Ascending aorta (tissue), 2 donors: Measurements from ENCODE around the gene EME2. TPM values are rescaled to one million over a fixed set of nuclear protein-coding genes. Genes with fewer than 3 reads are reported as not detected.

Source experiments
- DNase-seq, 2 donors: peaks; one replicate each; pipeline ENCODE4 v3.0.0-alpha.2; 2019; ENCODE audit warnings: low spot score in 2 of 2
- H3K27ac ChIP-seq, 2 donors: fragments of 200-600 bp; sonication (generic); one replicate each; pipeline ENCODE4 v1.5.1; 2016 to 2017; ENCODE audit warnings: mild to moderate bottlenecking in 1 of 2
- H3K27me3 ChIP-seq: fragments of 200-600 bp; sonication (generic); one replicate; pipeline ENCODE4 v1.5.1; 2017
- H3K36me3 ChIP-seq, 2 donors: fragments of 200-600 bp; sonication (generic); one replicate each; pipeline ENCODE4 v1.5.1; 2016
- H3K4me1 ChIP-seq, 2 donors: fragments of 200-600 bp; sonication (generic); one replicate each; pipeline ENCODE4 v1.5.1; 2016 to 2017; ENCODE audit warnings: mild to moderate bottlenecking in 1 of 2
- H3K4me3 ChIP-seq, 2 donors: fragments of 200-600 bp; sonication (generic); one replicate each; pipeline ENCODE4 v1.5.1; 2016 to 2017; ENCODE audit warnings: mild to moderate bottlenecking in 1 of 2
- H3K9me3 ChIP-seq, 2 donors: fragments of 200-600 bp; sonication (generic); one replicate each; pipeline ENCODE4 v1.5.1; 2016
- CTCF ChIP-seq, 3 experiments: fragments of 200-600 bp in 2 of 3; fragments of 450-650 bp in 1 of 3; sonication (generic) in 2 of 3; IDR thresholded peaks; one replicate each; pipeline ENCODE4 v1.5.1; 2016 to 2019; ENCODE audit warnings: antibody characterized with exemption in 3 of 3, mild to moderate bottlenecking in 1 of 3, moderate library complexity in 1 of 3
- intact Hi-C: fragments of 100-400 bp; cut with DNase I; formaldehyde crosslinking; loops from one replicate; pipeline ENCODE4 v1.15.1; 2023
- total RNA-seq: library from RNA; depleted of rRNA; stranded (reverse); fragments of >200 nt; gene quantifications from one replicate; pipeline ENCODE4 v1.1.0, GENCODE V29; 2016

The EME2 gene
- total RNA-seq, 1 donor from 2014 or later = 25.3 TPM

GRCh38 chr16:1778200-1779179 is 5.9 kb downstream of the EME2 start:
- Histone ChIP-seq H3K4me1 (peaks cover 18 to 23% of the 10 kb centered on the region in 2 donors), H3K27me3 (no peaks in the 10 kb centered on the region), H3K27ac (no peak overlapping the region), H3K9me3 (no peaks in the 10 kb centered on the region), H3K4me3 (no peak overlapping the region), H3K36me3 (peaks cover 45 to 52% of the 10 kb centered on the region in 2 donors)
- TF ChIP-seq CTCF (IDR thresholded peaks at IDR 0.05) = no peak
- intact Hi-C loops = no loop called here
- DNase-seq = no peak

- intact Hi-C loops = no loop called here
- Histone ChIP-seq H3K4me1 (peaks cover 17 to 21% of the 10 kb centered on the region in 2 donors), H3K27ac (no peak overlapping the region)
Observed at GRCh38 chr16:1779234-1779701, 6.7 kb downstream of the EME2 start.

GRCh38 chr16:1779741-1780676 is 7.4 kb downstream of the EME2 start:
- Histone ChIP-seq H3K36me3 (peaks cover 45 to 52% of the 10 kb centered on the region in 2 donors), H3K4me1 (peaks cover 11 to 22% of the 10 kb centered on the region in 2 donors)
- intact Hi-C loops = loop anchor here (5.0 kb wide), 1 partner anchor 168 kb away; the partner anchor contains the start of genes CRAMP1 and IFT140

More at GRCh38 chr16:1779234-1779701, 6.7 kb downstream of the EME2 start:
- H3K9me3 ChIP-seq = no peaks in the 10 kb centered on the region
- peaks cover 45 to 52% of the 10 kb centered on the region in 2 donors for H3K36me3 ChIP-seq
- no peaks in the 10 kb centered on the region for H3K27me3 ChIP-seq
- no peak for DNase-seq
- TF ChIP-seq CTCF (IDR thresholded peaks at IDR 0.05) = no peak
- H3K4me3 ChIP-seq = no peak overlapping the region

GRCh38 chr16:1780677-1781072 is 8.1 kb downstream of the EME2 start:
- Histone ChIP-seq H3K4me3 (peak overlapping the region in 1 of 2 donors; percentile 84), H3K36me3 (peaks cover 44 to 46% of the 10 kb centered on the region in 2 donors), H3K27ac (no peak overlapping the region), H3K27me3 (no peaks in the 10 kb centered on the region), H3K4me1 (peaks cover 11 to 26% of the 10 kb centered on the region in 2 donors), H3K9me3 (no peaks in the 10 kb centered on the region)
- no peak for DNase-seq
- intact Hi-C loops = loop anchor here (5.0 kb wide), 1 partner anchor 168 kb away; the partner anchor contains the start of genes CRAMP1 and IFT140
- TF ChIP-seq CTCF (IDR thresholded peaks at IDR 0.05) = no peak

More at GRCh38 chr16:1779741-1780676, 7.4 kb downstream of the EME2 start:
- Histone ChIP-seq H3K27me3 (no peaks in the 10 kb centered on the region), H3K9me3 (no peaks in the 10 kb centered on the region), H3K27ac (no peak overlapping the region), H3K4me3 (no peak overlapping the region)
- no peak for DNase-seq
- no peak for TF ChIP-seq CTCF (IDR thresholded peaks at IDR 0.05)

GRCh38 chr16:1781254-1781653 is 8.6 kb downstream of the EME2 start:
- Histone ChIP-seq H3K9me3 (no peaks in the 10 kb centered on the region), H3K27ac (peak overlapping the region; percentile 77 to 83), H3K4me3 (peak overlapping the region; percentile 84 to 99), H3K36me3 (peaks cover 38 to 46% of the 10 kb centered on the region in 2 donors), H3K4me1 (peaks cover 11 to 26% of the 10 kb centered on the region in 2 donors), H3K27me3 (no peaks in the 10 kb centered on the region)
- intact Hi-C loops = loop anchor here (5.0 kb wide), 1 partner anchor 169 kb away; the partner anchor contains the start of genes CRAMP1 and IFT140
- no peak for TF ChIP-seq CTCF (IDR thresholded peaks at IDR 0.05)
- DNase-seq = no peak
